NCI-H748 (cell line): ENCODE results near the gene ACTR1A.
"Not testable (repeated sequence)": the region's sequence is repeated elsewhere in the genome, so short reads cannot be mapped to it uniquely, and the experiment has no call there.

Experiments
- DNase-seq: peaks from one replicate; lab custom pipeline; 2025; ENCODE audit not compliant: unreplicated experiment; lab: John Stamatoyannopoulos, UW

ACTR1A gene

GRCh38 chr10:102502337-102503151 lies at the start of gene ACTR1A:
ACTR1A (minus strand) TSS chr10:102502712; CDS start chr10:102502647, 65 bp downstream.
- DNase-seq, result peak; percentile 99

GRCh38 chr10:102550636-102551210 lies 48.2 kb upstream of the ACTR1A start:
- no peak for DNase-seq

DNA sequence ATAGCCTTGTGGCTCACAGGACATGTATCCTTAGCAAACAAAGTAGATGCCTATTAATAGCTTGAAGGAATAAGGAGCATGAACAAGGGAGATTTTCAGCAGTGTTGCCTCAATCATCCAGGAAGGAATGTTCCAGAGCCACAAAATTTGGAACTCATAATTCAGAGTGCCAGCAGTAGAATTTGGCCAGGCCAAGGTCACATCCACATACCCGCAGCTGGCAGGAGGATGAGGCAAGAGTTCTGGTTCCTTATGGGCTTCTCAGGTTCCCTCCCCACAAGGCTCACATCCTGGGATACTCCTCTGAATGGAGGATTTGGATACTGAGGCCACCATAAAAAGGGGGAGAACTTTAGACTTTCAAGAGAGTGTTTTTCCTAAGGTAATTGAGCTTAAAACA lies 47.0 kb upstream of the ACTR1A start:
- no peak for DNase-seq

DNA sequence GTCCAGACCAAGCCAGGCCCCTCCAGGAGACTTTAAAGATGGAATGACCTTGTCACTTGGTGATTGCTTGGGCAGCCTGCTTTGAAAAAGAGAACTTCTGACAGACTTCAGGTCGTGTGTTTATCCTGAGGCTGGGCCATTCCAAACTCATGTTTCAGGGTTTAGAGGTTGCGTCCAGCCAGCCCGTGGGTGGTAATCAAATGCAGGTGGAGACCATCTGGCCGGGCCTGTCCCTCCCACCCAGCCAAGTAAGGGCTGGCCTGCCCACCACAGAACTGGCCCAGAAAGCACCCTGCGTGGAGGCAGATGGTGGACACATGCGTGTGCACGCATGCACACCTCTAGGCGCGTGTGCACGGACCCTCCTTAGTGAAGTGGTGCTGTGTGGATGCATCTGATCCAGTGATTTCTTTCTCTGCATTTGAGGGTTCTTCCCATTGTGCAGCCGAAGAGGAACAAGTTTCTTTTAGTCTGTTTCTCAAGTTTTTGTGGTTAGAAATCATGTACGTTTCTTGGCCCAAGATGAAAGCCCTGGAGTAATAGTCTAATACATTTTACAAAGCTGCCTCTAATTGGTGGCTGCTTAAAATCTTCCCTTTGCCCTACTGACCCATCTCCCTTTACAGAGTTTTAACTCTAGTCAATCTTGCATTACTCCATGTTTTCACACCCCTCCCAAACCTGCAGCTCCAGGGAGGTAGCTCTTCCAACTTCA lies 44.3 kb upstream of the ACTR1A start:
- no peak for DNase-seq

DNA sequence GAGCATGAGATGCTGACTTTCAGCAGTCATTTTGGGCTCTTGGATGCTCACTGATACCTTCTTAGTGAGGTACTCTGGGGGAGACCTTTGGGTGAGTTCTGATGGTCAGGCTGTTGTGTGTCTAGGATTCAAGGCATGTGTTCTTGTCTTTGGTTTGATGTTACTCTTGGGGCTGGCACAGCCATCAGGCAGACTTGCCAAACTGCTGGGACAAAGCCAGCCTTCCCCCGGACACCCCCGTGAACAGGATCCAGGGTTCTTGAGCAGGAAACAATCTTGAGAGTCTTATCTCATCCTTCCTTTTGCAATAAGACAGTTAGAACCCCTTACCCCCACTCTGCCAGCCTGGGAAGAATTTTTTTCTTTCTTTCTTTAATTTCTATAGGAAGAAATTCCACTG lies 43.5 kb upstream of the ACTR1A start:
- no peak for DNase-seq

- no peak for DNase-seq
Observed at GRCh38 chr10:102545265-102545871, 42.9 kb upstream of the ACTR1A start.

- DNase-seq, result no peak
Observed at GRCh38 chr10:102542800-102543418, 40.4 kb upstream of the ACTR1A start.

- peak; percentile 4 for DNase-seq
Observed at GRCh38 chr10:102540023-102540422, 37.5 kb upstream of the ACTR1A start.

- no peak for DNase-seq
Observed at GRCh38 chr10:102538811-102539210, 36.3 kb upstream of the ACTR1A start.

- no peak for DNase-seq
Observed at GRCh38 chr10:102537948-102538347, 35.4 kb upstream of the ACTR1A start.

- DNase-seq, result no peak
Observed at GRCh38 chr10:102537367-102537766, 34.9 kb upstream of the ACTR1A start.

GRCh38 chr10:102535481-102536147 lies 33.1 kb upstream of the ACTR1A start:
- DNase-seq, result no peak

GRCh38 chr10:102534966-102535365 lies 32.5 kb upstream of the ACTR1A start:
- not testable (repeated sequence) for DNase-seq

GRCh38 chr10:102534333-102534732 lies 31.8 kb upstream of the ACTR1A start:
- no peak for DNase-seq

GRCh38 chr10:102527546-102527945 lies 25.0 kb upstream of the ACTR1A start:
- DNase-seq, result no peak

DNA sequence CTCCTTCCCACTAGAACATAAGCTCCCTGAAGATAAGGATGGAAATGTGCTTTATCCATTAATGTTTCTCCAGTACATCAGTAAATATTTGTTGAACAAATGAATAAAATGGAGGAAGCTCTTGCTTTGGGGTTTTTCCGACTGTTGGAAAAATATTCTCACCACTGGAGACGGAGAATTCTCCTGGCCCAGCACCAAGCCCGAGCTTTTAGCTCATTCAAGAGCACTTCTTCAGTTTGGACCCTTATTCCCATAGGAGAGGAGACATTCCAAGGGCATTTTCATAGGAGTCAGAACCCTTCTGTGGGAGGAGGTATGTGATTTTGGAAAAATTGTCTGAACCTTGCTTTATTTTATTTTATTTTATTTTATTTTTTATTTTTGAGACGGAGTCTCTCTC lies 22.2 kb upstream of the ACTR1A start:
- DNase-seq, result no peak

DNA sequence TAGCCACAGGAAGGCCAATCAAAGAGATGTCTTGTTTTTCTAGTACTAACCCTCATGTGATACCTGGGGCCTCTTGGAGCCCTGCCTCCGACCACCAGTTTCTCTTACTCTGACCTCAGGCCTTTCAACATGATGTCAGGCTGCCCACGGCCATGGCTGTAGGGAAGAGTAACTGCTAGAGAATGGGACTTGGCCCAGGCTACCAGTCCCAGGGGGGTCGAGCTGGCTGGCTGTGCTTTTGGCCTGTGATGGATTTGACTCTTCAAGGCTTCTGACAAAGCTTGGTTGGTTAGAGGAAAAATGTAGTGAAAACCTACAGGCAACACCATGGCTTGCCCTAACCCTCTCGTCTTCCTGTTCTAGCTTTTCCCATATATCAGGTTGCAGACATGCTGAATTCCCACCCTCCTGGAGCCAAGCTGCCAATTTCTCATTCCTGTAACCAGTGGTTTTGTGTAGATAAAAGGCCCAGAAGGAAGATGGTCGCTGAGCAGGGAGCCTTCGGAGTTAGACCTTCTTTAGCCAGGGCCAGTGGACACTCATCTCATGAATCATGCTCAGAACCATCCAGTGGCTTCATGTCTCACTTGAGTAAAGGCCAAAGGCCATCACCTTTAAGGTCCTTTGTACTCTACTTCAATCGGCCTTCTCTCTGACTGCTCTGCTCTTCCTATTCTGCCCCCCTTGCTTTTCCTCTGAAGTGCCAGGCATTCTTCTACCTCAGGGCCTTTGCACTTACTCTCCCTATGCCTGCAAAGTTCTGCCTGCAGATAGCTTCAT lies 20.9 kb upstream of the ACTR1A start:
- no peak for DNase-seq

DNA sequence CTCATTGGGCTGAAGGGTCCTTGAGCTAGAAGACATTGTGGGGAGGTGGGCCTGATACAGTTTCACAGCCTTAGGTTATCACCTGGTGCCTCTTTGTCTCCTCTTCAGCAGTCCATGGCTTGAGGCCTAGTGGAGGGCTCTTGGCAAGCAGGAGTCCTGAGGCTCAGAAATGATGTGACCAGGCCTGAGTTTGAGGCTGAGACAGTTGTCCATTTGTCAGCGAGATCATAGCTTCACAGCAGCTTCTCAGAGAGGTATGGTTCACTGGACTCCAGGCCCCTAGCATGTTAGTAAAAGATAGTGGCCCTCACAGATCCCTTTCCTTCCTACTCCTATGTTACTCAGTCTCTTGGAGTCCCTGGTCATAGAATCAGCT lies 20.4 kb upstream of the ACTR1A start:
- no peak for DNase-seq

DNA sequence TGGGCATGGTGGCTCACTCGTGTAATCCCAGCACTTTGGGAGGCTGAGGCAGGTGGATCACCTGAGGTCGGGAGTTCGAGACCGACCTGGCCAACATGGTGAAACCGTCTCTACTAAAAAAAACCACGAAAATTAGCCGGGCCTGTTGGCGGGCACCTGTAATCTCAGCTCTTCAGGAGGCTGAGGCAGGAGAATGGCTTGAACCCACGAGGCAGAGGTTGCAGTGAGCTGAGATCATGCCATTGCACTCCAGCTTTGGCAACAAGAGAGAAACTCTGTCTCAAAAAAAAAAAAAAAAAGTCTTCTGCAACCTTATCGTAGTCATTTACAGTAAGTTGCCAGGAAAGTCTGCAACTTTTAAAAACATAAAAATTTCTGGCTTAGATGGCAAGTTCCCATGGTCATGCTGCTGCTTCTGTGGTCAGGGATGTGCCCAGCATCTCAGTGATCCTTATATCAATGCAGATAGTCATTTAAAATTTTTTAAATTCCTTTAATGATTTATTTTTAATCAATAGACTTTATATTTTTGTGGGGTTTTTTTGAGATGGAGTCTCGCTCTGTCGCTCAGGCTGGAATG lies 16.8 kb upstream of the ACTR1A start:
- no peak for DNase-seq

GRCh38 chr10:102517553-102517952 lies 15.0 kb upstream of the ACTR1A start:
- DNase-seq, result no peak
